GM12891 (cell line): Measurements from ENCODE around the gene CDC14B.
"Not testable (repeated sequence)": the region's sequence is repeated elsewhere in the genome, so short reads cannot be mapped to it uniquely, and the experiment has no call there.

Experiments used
- DNase-seq: peaks from one replicate; pipeline ENCODE4 v3.0.0; 2011; ENCODE audit warnings: low spot score; ENCODE audit not compliant: insufficient read length
- FAIRE-seq: peaks from 2 replicates; lab custom pipeline; 2011; peaks lifted over from hg19 to GRCh38; lab: Jason Lieb, UNC
- PAX5 ChIP-seq: IDR thresholded peaks from 2 replicates; pipeline ENCODE4 v1.6.1; 2011; ENCODE audit warnings: low read length, moderate library complexity, mild to moderate bottlenecking; ENCODE audit not compliant: insufficient read depth, severe bottlenecking
- POLR2A ChIP-seq: IDR thresholded peaks from 2 replicates; pipeline ENCODE4 v1.6.1; 2011; ENCODE audit warnings: low read depth, low read length, control low read depth
- POLR2AphosphoS5 ChIP-seq: IDR thresholded peaks from 2 replicates; pipeline ENCODE4 v1.6.1; 2011; ENCODE audit warnings: low read depth, low read length, control low read depth
- POU2F2 ChIP-seq: IDR thresholded peaks from 2 replicates; pipeline ENCODE4 v1.6.1; 2011; ENCODE audit warnings: low read depth, mild to moderate bottlenecking, control low read depth, low read length, moderate library complexity
- SPI1 ChIP-seq: IDR thresholded peaks from 2 replicates; pipeline ENCODE4 v1.6.1; 2011; ENCODE audit warnings: low read depth, low read length, control low read depth
- TAF1 ChIP-seq: IDR thresholded peaks from 2 replicates; pipeline ENCODE4 v1.6.1; 2011; ENCODE audit warnings: low read depth, low read length, control low read depth

Gene CDC14B

DNA sequence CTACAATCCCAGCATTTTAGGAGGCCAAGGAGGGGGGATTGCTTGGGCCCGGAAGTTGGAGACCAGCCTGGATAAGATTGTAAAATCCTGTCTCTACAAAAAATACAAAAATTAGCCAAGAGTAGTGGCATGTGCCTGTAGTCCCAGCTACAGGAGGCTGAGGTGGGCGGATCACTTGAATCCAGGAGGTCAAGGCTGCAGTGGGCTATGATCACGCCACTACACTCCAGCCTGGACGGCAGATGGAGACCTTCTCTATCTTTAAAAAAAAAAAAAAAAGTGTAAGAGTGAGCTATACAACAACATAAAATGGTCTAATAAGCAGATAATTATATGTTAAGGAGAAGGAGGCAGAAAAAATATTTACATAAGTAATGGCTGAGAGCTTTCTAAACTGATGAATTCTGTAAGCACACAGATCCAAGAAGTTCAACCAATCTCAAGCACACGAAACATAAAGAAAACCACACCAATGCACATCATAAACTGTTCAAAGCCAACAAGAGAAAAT is 23.0 kb downstream of the CDC14B start:
- no peak for DNase-seq
- FAIRE-seq: no peak
- TF ChIP-seq TAF1 (no peak), PAX5 (no peak), SPI1 (no peak), POLR2A (no peak), POU2F2 (no peak), POLR2AphosphoS5 (no peak)

DNA sequence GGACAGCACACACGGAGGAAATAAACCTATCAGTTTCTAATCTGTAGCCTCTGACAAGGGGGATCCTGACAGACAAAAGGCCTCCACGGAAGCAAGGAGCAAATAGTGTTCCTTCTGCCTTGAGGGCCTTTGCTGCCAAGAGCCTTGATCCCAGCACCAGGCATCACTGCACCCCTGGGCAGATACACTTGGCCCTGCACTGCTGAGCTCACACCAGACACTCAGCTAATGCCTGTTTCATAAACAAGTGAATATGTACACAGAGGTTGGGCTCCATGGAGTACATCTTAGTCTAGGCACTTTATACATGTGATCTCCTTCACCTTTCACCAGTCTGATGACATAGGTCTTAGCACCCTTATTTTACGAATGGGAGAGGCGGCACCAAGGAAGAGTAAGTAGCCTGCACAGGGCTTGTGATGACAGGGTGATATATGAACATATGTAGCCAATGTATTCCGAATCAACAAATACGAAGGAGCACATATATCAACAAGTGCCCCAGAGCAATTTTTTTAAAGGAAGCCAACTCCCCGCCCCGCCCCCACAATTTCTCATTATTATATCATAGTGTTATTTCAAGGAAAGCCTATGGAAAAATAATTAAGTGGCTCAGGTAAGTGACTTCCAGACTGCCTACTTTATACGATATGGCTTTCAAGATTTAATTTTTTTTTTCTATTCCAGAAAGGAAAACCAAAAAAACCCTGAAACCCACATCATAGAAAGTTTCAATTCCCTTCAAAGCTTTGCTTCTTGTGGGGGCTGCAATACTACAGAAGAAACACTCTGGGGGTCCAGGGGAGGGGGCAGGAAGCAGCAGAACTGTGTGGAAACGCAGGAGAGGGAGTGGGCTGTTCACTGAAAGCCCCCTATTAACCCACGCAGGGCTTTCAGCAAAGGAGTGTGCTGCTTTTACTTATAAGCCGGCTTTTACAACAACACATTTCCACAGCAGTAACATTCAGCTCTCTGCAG is 32.0 kb downstream of the CDC14B start:
- TF ChIP-seq POLR2AphosphoS5: no peak
- no peak for TF ChIP-seq SPI1
- TF ChIP-seq POU2F2: no peak
- TF ChIP-seq PAX5: no peak
- DNase-seq (no peak), FAIRE-seq (no peak)

DNA sequence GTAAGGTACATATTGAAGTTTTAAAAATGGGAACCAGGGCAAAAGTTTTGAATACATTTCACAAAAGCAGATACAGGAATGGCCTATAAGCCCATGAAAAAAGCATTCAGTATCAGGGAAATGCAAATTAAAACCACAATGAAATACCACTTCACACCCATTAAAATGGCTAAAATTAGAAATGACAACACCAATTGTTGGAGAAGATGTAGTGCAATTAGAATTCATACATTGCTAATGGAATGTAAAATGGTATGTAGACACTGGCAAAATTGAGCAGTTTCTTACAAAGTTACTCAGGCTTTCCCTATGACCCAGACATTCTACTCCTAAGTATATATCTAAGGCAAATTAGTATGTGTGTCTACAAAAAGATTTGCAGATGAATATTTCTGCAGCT is 34.2 kb downstream of the CDC14B start:
- no peak for DNase-seq
- TF ChIP-seq PAX5 (no peak), POLR2A (no peak), SPI1 (no peak), POLR2AphosphoS5 (no peak), TAF1 (no peak), POU2F2 (no peak)
- no peak for FAIRE-seq

DNA sequence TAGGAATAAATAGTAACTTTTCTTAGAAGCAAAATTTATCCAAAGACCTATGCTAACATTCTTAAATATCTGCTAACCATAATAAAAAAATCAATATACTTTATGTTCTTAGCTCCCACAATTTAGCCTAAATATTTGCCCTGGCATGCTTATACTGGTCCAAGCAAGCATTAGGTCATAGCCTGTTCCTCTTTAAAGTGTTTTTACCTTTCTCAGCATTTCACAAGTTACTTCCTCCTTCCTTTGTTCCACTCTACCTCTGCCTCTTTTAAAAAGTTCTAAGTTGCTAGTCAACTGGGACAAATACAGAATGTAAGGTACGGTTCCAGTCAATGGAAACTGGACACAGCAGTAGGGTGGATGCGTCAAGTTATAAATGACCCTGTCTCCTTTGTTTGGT is 37.4 kb downstream of the CDC14B start:
- FAIRE-seq, DNase-seq: not testable (repeated sequence)

DNA sequence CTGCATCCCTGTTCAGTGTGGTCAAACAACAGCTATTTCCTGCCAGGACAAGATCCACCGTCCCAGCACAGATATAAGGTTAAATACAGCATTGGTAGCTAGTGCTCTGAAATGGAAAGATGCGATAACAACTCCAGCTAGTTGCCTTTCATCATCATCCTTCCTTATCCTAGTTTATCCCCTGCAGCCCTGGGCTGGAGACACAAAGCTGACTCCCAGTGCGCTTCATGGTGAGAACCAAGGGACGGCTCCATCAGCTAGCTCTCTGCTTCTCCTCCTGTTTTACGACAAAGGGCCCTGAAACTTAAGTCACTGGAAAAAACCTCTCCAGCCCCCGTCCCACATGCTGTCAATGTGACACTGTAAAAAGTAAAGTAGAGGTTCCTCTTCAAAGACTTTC is 37.9 kb downstream of the CDC14B start:
- FAIRE-seq (no peak), DNase-seq (no peak)
- no peak for TF ChIP-seq TAF1
- TF ChIP-seq SPI1: no peak
- no peak for TF ChIP-seq POU2F2
- no peak for TF ChIP-seq POLR2A
- TF ChIP-seq POLR2AphosphoS5: no peak
- TF ChIP-seq PAX5: no peak

DNA sequence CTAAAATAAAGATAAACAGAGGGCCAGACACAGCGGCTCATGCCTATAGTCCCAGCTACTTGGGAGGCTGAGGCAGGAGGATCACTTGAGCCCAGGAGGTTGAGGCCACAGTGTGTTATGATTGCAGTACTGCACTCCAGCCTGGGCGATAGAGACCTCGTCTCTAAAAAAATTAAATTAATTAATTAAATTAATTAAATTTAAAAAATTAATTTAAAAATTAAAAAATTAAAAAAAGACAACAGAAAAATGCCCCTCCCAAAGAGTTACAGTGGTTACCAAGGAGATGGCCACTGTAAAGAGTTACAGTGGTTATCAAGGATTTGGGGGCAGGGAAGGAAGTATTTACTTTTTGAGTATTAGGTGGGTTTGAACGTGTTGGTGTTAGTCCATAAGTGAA is 38.3 kb downstream of the CDC14B start:
- FAIRE-seq (no peak), DNase-seq (no peak)
- no peak for TF ChIP-seq PAX5
- TF ChIP-seq POLR2AphosphoS5: no peak
- TF ChIP-seq POLR2A: no peak
- TF ChIP-seq SPI1: no peak
- no peak for TF ChIP-seq POU2F2
- TF ChIP-seq TAF1: no peak

DNA sequence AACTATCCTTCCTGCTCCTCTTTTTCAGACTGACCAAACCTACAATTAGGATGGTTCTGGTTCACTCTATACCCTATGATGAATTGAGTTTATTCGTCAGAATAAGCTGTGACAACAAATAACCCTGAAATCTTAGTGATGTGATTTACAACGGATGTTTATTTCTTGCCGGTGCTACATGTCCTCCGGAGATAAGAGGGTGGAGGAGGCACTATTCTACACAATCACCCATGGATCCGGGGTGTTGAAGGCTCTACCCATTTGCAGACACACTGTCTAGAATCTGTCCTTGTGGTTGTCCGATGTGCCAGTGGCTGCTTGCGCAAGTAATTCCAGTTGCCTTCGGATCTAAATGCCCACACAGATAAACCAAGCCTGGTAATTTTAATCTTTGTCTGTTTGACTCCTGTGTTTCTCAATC is 44.7 kb downstream of the CDC14B start:
- TF ChIP-seq POLR2A (no peak), TAF1 (no peak), PAX5 (no peak), POU2F2 (no peak), SPI1 (no peak), POLR2AphosphoS5 (no peak)
- DNase-seq: no peak
- no peak for FAIRE-seq

DNA sequence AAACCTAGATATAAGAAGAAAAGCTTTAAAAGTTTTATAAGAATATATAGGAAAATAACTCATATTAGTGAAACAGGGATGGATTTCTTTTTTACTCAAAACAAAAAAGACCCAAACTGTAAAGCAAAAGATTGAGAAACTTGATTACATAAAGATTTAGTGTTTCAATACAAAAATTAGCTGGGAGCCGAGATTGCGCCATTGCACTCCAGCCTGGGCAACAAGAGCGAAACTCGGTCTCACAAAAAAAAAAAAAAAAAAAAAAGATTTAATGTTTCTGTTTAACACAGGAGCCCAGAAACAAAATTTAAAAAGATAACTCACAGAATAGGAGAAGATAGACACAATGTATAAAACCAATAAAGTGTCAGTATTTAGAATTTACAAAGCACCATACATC is 45.2 kb downstream of the CDC14B start:
- no peak for FAIRE-seq
- no peak for TF ChIP-seq SPI1
- TF ChIP-seq POU2F2: no peak
- no peak for TF ChIP-seq POLR2A
- TF ChIP-seq POLR2AphosphoS5: no peak
- no peak for TF ChIP-seq TAF1
- no peak for TF ChIP-seq PAX5

DNA sequence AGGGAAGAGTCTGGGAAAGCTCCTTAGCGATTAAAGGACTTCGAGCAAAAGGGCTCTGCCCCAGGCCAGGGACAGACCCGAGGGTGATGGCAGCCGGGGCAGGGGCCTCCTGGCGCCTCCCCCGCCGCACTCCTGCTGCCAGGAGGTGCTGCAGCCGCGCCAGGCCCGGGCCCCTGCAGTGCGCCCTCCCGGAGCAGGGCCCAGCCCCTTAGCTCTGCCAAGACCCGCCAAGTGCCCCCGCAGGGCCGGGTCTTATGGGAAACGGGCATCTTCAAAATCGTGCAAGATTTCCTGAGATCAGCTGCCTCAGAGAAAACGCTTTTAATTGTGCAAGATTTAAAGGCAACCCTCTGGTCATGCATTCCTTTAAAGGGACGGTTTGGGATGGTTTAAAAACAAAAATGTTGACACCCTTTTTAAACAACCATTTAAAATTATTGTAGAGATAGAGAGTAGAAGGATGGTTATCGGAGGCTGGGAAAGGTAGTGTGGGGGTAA is 52.4 kb downstream of the CDC14B start:
- TF ChIP-seq POLR2AphosphoS5: no peak
- no peak for TF ChIP-seq PAX5
- TF ChIP-seq POLR2A: no peak
- TF ChIP-seq SPI1: no peak
- TF ChIP-seq POU2F2: no peak
- TF ChIP-seq TAF1: no peak
- peak; percentile 40 for DNase-seq
- FAIRE-seq: no peak

More for the DNA sequence above, 45.2 kb downstream of the CDC14B start:
- no peak for DNase-seq
